GM21825 (cell line): ENCODE data around the gene RBM22.
"Not testable (repeated sequence)": the region's sequence is repeated elsewhere in the genome, so short reads cannot be mapped to it uniquely, and the experiment has no call there.

Experiments
- ATAC-seq: cut with Tn5 transposase; IDR thresholded peaks from one replicate; pipeline ENCODE4 v1.9.1; 2021; ENCODE audit warnings: mild to moderate bottlenecking, moderate library complexity; ENCODE audit not compliant: unreplicated experiment

Gene RBM22

DNA sequence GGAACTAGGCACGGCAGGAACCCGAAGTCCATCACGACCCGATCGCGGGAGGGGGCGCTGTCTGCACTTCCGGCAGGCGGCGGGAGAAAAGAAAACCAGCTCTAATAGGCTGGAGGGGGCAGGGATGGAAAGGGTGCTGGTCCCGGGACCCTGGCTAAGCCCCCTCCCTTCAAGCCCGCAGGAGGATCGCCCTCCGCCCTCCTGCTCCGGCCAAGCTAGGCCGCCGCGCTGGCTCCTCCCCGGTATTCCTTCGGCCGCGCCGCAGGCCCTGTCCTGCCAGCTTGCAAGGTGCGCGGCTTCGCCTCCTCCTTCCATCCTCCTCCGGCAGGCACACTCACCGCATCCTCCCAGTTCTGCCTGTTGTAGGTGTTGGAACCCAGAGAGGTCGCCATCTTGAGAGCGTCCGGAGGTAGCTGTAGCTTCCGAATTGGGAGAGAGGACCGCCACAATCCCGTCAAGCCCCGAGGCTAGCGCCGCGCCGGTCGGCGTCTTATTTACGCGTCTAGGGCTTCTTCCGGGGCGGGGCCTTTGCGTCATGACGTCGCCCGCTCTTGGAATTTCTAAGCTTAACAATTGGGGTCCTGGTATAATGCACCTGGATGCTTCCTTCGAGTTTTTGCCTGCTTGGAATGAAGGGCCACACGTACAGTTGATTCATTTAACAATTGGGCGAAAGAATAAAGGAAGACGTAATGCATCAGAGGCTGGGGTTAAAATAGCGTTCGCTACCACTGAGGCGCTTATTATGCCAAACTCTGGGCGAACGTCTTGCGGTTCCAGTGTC lies at the start of gene RBM22:
Gene RBM22, minus strand, starts transcription at position 469 of the 784 bp plus-strand sequence. Its CDS starts 77 bp downstream, at position 392.
- ATAC-seq: peak; percentile 98

DNA sequence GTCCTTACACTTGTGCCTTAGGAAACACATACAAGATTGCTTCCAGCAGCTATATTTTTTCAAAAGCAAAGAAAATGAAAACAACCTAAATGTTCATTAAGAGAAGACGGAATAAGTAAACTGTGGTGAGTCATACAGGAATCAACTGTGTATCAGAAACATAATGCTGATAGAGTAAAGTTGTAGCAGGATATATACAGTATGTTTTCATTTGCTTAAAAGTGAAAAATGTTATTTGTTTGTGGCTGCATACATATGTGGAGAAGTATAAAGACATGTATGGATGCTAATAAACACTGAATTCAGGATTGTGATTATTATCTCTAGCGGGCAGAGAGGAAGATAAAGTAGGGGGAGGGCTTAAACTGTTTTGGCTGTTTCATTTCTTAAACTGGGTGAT lies 49.6 kb upstream of the RBM22 start:
- no peak for ATAC-seq

- ATAC-seq: not testable (repeated sequence)
Observed at GRCh38 chr5:150743142-150743488, 42.3 kb upstream of the RBM22 start.

DNA sequence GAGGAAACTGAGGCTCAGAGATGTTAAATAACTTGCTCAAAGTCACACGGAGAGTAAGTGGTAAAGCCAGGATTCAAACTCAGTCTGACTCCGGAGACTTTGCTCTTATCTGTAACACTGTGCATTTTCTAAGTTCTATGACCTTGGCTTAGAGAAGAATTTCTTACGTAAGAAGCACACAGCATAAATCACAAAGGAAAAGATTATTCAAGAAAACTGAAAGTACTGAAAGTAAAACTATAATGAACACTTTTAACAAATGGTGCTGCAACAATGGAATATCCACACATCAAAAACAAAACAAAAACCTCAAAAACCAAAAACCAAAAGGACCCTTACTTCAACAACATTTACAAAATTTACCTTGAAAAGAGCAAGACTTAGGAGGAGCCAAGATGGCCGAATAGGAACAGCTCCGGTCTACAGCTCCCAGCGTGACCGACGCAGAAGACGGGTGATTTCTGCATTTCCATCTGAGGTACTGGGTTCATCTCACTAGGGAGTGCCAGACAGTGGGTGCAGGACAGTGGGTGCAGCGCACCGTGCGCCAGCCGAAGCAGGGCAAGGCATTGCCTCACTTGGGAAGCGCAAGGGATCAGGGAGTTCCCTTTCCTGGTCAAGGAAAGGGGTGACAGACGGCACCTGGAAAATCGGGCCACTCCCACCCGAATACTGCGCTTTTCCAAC lies 41.7 kb upstream of the RBM22 start:
- not testable (repeated sequence) for ATAC-seq

- ATAC-seq: no peak
Observed at GRCh38 chr5:150740992-150741391, 40.1 kb upstream of the RBM22 start.

- ATAC-seq: no peak
Observed at GRCh38 chr5:150738862-150739261, 38.0 kb upstream of the RBM22 start.

DNA sequence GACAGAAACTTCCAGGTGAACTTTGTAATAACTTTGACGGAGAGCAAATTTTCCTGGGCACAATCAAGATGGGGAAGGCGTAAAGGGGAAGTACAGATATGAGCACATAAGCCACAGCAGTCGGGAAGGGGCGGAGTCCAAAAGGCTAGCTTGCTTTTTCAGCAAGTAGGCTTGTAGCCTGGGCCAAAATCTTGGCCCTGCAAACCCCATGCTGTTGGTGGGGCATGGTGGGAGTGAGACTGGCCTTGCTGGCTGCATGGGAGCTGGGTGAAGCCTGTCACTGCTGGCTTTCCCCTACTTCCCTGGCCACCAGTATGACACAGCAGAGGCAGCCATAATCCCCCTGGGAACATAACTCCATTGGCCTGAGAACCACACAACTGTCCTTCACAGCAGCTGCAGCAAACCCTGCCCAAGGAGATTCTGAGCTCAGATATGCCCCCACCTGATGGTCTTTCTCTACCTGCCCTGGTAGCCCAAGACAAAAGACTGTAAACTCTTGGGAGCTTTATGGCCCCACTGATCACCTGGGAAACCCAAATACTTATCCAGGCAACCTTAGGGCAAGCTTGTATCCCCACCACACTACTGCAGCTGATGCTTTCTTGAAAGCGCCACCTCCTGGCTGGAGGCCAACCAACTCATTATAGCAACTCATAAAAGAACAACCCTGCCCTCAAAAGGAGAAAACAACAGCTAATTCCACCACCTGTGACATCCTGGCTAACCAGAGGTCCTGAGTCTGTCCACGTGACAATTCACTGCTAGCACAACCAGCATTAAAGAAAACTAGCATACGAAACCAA lies 33.9 kb upstream of the RBM22 start:
- ATAC-seq: no peak

DNA sequence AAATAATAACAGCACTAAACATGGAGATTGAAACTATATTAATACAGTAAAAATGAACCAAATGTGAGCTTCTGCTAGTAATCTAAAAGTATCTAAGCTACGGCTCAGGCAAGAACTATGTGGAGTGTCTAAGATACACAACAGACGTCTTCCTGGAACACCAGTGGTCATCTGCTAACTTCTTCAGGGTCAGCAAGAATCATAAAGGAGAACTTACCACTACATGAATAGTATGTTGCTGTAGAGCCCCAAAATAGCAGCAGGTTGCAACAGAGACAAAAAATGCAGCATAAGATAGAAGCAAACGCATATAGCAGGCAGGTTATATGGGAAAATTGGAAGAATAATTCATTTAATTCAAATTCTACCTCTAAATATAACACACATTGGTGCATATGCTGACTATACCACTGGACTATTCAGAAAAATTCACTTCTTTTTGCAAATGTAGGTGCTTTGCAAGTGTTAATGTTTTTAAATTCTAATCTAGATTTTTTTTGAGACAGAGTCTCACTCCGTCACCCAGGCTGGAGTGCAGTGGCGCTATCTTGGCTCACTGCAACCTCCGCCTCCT lies 30.9 kb upstream of the RBM22 start:
- no peak for ATAC-seq

GRCh38 chr5:150729859-150730258 lies 29.0 kb upstream of the RBM22 start:
- no peak for ATAC-seq

- no peak for ATAC-seq
Observed at GRCh38 chr5:150723845-150724244, 23.0 kb upstream of the RBM22 start.

- ATAC-seq: no peak
Observed at GRCh38 chr5:150710165-150710564, 9.3 kb upstream of the RBM22 start.

- no peak for ATAC-seq
Observed at GRCh38 chr5:150706776-150707390, 6.0 kb upstream of the RBM22 start.

DNA sequence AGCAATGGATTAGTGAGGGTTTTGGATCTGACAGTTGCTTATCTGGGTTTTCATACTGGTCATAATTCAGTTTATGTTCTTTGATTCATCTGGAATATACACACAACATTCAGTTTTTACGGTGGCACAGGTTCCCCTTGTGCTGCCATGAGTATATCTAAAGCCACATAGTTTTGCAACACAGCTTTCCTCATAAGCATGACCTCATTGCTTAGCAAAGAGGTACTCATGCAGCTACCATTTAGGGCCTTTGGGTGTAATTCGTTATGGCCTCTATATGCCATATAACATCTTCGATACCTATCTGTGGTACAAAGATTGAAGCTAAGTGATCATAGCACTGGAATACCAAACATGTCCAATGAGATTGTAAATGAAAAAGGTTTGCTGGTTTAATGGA lies 2.9 kb upstream of the RBM22 start:
- no peak for ATAC-seq

DNA sequence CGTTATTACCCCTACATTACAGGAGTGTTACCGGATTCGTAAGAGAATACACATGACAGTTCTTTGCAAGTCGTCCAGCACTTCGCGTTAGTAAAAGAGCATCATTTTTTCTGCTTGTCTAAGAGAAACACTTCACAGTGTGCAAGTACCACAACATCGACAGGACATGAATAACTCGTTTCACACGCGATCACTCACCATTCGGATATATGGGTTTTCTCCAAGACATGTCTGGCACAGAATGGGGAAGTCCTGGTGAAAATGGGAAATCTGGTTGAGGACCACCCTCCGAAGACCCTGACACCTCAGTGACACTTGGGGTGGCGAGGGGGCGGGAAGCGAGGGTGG lies 642 bp downstream of the RBM22 start:
- ATAC-seq: no peak

DNA sequence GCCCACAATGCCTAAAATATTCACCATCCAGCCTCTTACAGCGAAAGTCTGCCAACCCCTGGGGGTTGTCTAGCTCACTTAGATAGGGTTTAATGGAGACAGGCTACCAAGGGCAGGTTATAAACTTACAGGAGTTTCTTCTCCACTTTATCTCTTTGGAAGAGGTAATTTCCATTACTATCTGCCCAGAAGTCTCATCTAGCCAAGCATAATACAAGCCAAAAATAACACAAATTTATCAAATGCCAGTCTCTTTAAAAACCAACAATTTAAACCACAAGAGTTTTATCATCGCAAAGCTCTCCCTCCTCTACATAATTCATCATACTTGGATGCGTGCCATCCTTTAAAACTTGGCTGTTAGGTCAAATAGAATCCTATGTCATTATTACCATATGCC lies 6.2 kb downstream of the RBM22 start:
- ATAC-seq: no peak

DNA sequence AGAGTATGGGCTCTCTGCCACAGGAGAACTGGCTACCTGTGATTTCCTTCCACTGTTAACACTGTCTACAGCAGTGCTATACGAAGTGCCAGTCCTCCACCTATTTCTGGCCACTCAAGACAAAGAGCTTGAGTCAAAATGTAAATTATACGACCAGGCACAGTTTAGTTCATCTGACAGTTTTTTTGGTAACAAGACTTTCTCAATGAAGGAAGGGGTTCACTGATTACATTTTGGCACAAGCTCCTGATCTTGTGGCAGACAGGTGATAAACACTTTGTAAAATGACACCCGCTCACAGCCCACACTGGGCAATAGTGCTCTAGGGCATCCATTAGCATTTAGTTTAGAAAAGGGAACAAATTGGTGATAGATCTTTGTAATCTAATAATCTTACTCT lies 8.6 kb downstream of the RBM22 start:
- ATAC-seq: no peak

GRCh38 chr5:150690760-150691159 lies 10.1 kb downstream of the RBM22 start:
- no peak for ATAC-seq

GRCh38 chr5:150689120-150689519 lies 11.7 kb downstream of the RBM22 start:
- ATAC-seq: no peak

- ATAC-seq: no peak
Observed at GRCh38 chr5:150676578-150676977, 24.3 kb downstream of the RBM22 start.

DNA sequence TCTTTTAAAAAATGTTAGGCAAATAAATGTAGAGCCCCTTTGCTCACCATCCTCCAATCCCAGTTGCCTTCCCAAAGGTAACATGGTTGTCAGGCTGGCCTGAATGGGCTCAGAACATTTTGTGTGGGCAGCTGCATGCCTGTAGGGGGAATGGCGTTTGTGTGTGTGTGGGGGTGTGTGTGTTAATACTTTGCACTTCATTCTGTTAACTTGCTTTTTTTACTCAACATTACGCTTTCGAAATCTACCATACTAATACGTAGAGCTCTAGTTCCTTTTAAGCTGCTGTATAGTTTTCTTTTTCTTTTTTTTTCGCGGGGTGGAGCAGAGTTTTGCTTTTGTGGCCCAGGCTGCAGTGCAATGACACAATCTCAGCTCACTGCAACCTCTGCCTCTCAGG lies 25.8 kb downstream of the RBM22 start:
- no peak for ATAC-seq

- no peak for ATAC-seq
Observed at GRCh38 chr5:150674341-150674821, 26.5 kb downstream of the RBM22 start.
